OCI-LY3 (cell line): Measurements from ENCODE around the gene STXBP4.

Experiments
- H2AFZ ChIP-seq: fragments of 200-600, 300-600 bp; shearing (Covaris generic); 2 replicates; pipeline ENCODE4 v1.6.0; 2014; ENCODE audit warnings: antibody characterized with exemption, low read depth, low read length
- H3K27ac ChIP-seq: fragments of 200-600, 300-600 bp; sonication (generic); 2 replicates; pipeline ENCODE4 v1.5.1; 2014; ENCODE audit warnings: mild to moderate bottlenecking, low read length, moderate library complexity, mixed read lengths
- H3K27me3 ChIP-seq: fragments of 200-600, 300-600 bp; sonication (generic); 2 replicates; pipeline ENCODE4 v1.6.1; 2014; ENCODE audit warnings: low read depth, low read length, mixed read lengths
- H3K36me3 ChIP-seq: fragments of 200-600, 300-600 bp; sonication (generic); replicated peaks from 2 replicates; pipeline ENCODE3; 2014; ENCODE audit warnings: low read depth, low read length, mixed read lengths
- H3K4me1 ChIP-seq: fragments of 300-600, 200-600 bp; sonication (generic); 2 replicates; pipeline ENCODE4 v1.6.1; 2014; ENCODE audit warnings: low read length, mixed read lengths
- H3K4me2 ChIP-seq: fragments of 200-600, 300-600 bp; sonication (generic); 2 replicates; pipeline ENCODE4 v1.6.1; 2014; ENCODE audit warnings: low read length, mixed read lengths
- H3K4me3 ChIP-seq: fragments of 300-600, 200-600 bp; sonication (generic); 2 replicates; pipeline ENCODE4 v1.5.1; 2014; ENCODE audit warnings: antibody characterized with exemption, mild to moderate bottlenecking, low read length, moderate library complexity
- H3K79me2 ChIP-seq: fragments of 300-600, 200-600 bp; shearing (Covaris generic); 2 replicates; pipeline ENCODE4 v1.6.1; 2014; ENCODE audit warnings: mild to moderate bottlenecking, low read length, mixed read lengths
- H3K9ac ChIP-seq: fragments of 300-600, 200-600 bp; shearing (Covaris generic); 2 replicates; pipeline ENCODE4 v1.6.0; 2014; ENCODE audit warnings: mild to moderate bottlenecking, low read length, moderate library complexity
- H3K9me3 ChIP-seq: fragments of 200-600, 300-600 bp; shearing (Covaris generic); 2 replicates; pipeline ENCODE4 v1.6.1; 2014; ENCODE audit warnings: low read length, mixed read lengths; ENCODE audit not compliant: insufficient read depth
- H4K20me1 ChIP-seq: fragments of 200-600, 300-600 bp; sonication (generic); 2 replicates; pipeline ENCODE4 v1.6.1; 2016; ENCODE audit warnings: low read length, mixed read lengths; ENCODE audit not compliant: insufficient read depth
- CTCF ChIP-seq: fragments of 200-600, 300-600 bp; sonication (generic); IDR thresholded peaks from 2 replicates; pipeline ENCODE4 v1.5.1; 2014; ENCODE audit warnings: antibody characterized with exemption, low read length, low read depth
- EZH2phosphoT487 ChIP-seq: fragments of 200-600 bp; shearing (Covaris generic); IDR thresholded peaks from 2 replicates; pipeline ENCODE4 v1.6.1; 2018; ENCODE audit warnings: antibody characterized with exemption, mixed run types, low read depth

Gene STXBP4

GRCh38 chr17:55081559-55081958, 113.0 kb downstream of the STXBP4 start:
- Histone ChIP-seq H3K79me2 (no peaks in the 10 kb centered on the region), H3K9me3 (no peaks in the 10 kb centered on the region), H2AFZ (no peak overlapping the region), H3K4me1 (no peaks in the 10 kb centered on the region), H3K27me3 (no peaks in the 10 kb centered on the region), H3K9ac (no peak overlapping the region), H4K20me1 (no peaks in the 10 kb centered on the region), H3K27ac (no peak overlapping the region), H3K36me3 (no peaks in the 10 kb centered on the region), H3K4me3 (no peak overlapping the region), H3K4me2 (no peak overlapping the region)
- TF ChIP-seq CTCF (no peak), EZH2phosphoT487 (no peak)

GRCh38 chr17:55086635-55087058, 118.1 kb downstream of the STXBP4 start:
- H3K4me1 ChIP-seq = peaks cover 19% of the 10 kb centered on the region
- H3K27ac ChIP-seq = no peak overlapping the region
- no peak overlapping the region for H2AFZ ChIP-seq
- H3K4me3 ChIP-seq = no peak overlapping the region
- H3K27me3 ChIP-seq = no peaks in the 10 kb centered on the region
- no peaks in the 10 kb centered on the region for H4K20me1 ChIP-seq
- no peaks in the 10 kb centered on the region for H3K9me3 ChIP-seq
- H3K36me3 ChIP-seq = no peaks in the 10 kb centered on the region
- H3K79me2 ChIP-seq = no peaks in the 10 kb centered on the region
- no peak overlapping the region for H3K4me2 ChIP-seq
- TF ChIP-seq CTCF (no peak), EZH2phosphoT487 (no peak)
- no peak overlapping the region for H3K9ac ChIP-seq

- H3K27me3 ChIP-seq = no peaks in the 10 kb centered on the region
- H3K9ac ChIP-seq = no peak overlapping the region
- H3K4me2 ChIP-seq = no peak overlapping the region
- H3K4me1 ChIP-seq = peaks cover 19% of the 10 kb centered on the region
- H4K20me1 ChIP-seq = no peaks in the 10 kb centered on the region
- no peaks in the 10 kb centered on the region for H3K36me3 ChIP-seq
- no peaks in the 10 kb centered on the region for H3K9me3 ChIP-seq
- no peaks in the 10 kb centered on the region for H3K79me2 ChIP-seq
- H3K27ac ChIP-seq = no peak overlapping the region
- no peak for TF ChIP-seq CTCF
- no peak for TF ChIP-seq EZH2phosphoT487
- no peak overlapping the region for H2AFZ ChIP-seq
- H3K4me3 ChIP-seq = no peak overlapping the region
These were observed 120.7 kb downstream of the STXBP4 start for GRCh38 chr17:55089256-55089655.

GRCh38 chr17:55090079-55090492, 121.5 kb downstream of the STXBP4 start:
- H3K4me3 ChIP-seq = no peak overlapping the region
- H3K79me2 ChIP-seq = no peaks in the 10 kb centered on the region
- H3K27me3 ChIP-seq = no peaks in the 10 kb centered on the region
- H3K4me1 ChIP-seq = peaks cover 19% of the 10 kb centered on the region
- H3K36me3 ChIP-seq = no peaks in the 10 kb centered on the region
- peak overlapping the region; percentile 38; the same call in 1 of the 2 replicates for H3K9ac ChIP-seq
- peak overlapping the region; percentile 64 for H3K4me2 ChIP-seq
- peak overlapping the region; percentile 24; the same call in 1 of the 2 replicates for H3K27ac ChIP-seq
- H4K20me1 ChIP-seq = no peaks in the 10 kb centered on the region
- H3K9me3 ChIP-seq = no peaks in the 10 kb centered on the region
- peak overlapping the region; percentile 76; the same call in 1 of the 2 replicates for H2AFZ ChIP-seq
- no peak for TF ChIP-seq EZH2phosphoT487
- TF ChIP-seq CTCF = no peak
